ENCODE data around the gene SYNPR.

Gene SYNPR

DNA sequence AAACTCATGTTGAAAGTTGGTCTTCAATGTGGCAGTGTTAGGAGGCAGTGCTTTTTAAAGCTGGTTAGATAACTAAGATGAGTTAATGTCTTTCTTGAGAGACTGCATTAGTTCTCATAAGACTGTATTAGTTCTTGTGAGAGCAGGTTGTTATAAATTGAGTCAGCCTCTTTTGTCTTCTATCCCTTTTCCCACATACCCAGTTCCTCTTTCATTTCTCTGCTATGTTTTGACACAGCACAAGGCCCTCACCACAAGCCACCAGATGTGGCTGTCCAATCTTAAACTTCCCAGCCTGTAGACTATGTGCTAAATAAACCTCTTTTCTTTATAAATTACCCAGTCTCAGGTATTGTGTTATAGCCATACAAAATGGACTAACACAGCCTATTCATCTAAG, 279.8 kb downstream of the SYNPR start:
- no peak for DNase-seq (ENCODE audit: low spot score)

DNA sequence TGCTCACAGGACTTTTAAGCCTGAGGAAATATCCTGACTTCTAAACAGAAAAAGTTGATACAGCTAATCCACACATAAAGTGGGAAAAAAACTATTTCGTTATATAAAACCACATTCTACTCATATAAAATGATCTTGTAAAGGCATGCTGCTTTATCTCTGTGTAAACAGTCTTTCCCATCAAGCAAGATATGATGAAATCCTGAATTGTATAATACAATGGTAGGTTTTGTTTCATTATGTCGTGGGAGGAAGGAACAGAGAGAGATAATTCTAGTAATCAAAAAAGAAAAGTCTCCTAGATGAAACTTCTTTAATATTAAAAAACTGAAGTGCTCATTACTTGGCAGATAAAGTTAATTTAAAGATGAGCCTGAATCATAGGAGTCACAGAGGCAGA, 281.8 kb downstream of the SYNPR start:
- no peak for DNase-seq (ENCODE audit: low spot score)

DNA sequence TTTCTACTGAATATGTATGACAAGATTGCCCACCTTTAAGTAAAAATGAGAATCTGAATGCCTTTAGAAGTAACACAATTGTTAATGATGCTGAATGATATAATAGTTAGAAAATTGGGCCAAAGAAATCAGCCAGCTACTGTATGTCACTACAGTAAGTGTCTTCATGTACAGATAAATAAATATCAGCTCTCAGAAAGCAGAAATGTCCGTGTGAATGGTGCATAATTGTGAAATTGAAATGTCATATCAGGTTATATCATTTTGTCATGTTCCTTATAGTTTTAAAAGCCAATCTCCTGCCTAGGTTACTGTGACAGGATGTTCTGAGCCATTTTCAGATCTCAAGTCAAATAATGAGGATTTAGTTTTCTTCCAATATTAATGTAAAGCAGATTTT, 283.8 kb downstream of the SYNPR start:
- no peak for DNase-seq (ENCODE audit: low spot score)

DNA sequence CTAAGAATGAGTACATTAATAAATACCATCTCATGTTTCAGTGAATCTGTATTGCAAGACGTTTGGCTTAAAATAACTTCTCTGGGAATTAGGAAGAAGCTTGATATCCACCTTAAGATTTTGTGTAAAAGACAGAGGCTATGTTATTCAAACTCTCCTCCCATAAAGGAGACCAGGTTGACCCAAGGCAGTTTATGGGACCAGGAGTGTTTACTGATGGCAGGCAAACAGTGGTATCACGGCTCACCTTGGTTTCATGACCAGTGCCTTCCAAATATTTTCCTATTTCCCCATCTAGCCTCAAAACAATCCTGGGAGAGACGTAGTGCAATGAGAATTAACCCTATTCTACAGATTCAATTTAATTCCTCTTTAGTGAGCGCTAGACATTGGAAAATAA, 284.2 kb downstream of the SYNPR start:
- DNase-seq (ENCODE audit: low spot score): no peak

DNA sequence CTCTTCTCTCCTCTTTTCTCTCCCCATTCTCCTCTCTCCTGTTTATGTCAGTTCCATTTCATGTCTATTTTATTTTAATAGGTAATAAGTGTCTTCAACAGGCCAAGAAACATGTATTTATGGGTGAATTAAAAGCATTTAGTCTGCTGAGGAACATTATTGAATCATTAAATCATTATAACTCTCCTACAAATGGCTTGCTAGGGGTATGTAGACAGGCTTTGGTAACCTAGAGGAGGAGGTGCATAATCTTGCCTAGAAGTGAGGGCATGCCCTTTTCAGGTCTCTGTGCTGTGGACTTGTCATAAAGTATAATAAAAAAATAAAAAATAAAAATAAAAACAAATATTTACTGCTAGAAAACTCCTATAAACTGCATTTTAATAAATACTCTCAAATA, 285.5 kb downstream of the SYNPR start:
- DNase-seq (ENCODE audit: low spot score): no peak

DNA sequence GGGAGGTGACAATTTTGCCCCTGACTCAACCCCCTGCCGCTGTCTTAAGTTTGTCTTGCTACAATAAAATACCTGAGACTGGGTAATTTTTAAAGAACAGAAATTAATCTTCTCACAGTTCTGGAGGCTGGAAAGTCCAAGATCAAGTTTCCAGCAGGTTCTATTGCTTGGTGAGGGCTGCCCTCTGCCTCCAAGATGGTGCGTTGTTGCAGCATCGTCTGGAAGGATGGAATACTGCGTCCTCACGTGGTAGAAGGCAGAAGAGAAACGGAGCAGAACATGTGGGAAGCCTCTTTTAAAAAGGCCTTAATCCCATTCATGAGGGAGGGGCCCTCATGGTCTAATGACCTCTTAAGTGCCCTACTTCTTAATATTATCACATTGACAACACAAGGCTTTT, 287.1 kb downstream of the SYNPR start:
- DNase-seq (ENCODE audit: low spot score): no peak

DNA sequence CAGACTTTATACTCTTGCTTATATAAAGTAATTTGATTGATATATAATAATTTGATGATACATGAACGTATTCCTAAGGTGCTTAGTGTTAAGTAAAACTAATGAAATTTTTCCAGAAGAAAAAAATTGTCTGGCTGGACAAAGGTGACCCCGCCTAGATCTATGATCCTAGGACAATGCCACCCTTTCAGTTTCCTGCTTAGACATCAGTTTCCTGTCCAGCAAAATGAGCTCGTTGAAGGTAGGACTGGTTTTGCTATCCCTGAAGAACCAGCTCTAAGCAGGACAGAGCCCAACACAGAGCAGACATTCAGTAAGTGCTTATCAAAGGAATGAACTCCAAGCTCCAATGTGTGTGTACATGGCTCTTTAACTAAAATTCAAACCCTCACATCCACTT, 293.6 kb downstream of the SYNPR start:
- no peak for DNase-seq (ENCODE audit: low spot score)

DNA sequence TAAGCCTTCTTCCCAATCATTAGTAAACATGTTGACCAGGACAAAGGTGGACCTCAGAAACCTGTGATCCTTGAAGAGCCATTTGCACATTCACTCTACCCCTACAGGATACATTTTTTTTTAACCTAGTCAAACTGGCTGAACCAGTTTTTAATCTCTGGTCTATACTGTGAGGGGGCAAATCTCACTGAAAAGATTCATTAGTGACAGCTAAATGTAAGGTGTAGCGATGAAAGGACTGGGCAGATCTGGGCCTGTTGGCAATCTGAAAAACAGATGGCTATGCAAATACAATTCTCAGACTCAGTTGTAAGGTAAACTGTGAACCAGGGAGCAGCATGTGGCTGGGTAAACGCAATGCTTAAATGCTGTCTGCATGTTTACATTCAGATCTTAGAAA, 298.7 kb downstream of the SYNPR start:
- no peak for DNase-seq (ENCODE audit: low spot score)

DNA sequence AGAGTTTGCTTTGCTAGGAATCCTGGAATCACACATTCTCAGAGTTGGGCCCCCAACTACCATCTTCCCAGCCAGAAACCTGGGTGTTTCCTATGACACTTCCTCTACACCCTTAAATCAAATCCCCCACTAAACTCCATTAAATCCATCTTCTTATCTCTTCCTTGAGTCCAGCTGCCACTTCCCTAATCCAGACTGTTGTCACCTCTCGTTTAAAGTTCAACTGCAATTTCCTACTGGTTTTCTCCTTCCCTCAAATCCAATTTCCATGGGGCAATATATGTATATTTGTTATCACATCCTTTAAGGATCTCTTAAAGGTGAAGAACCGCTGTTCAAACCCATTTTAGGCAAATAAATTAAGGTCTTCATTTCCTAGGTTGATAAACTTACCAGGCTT, 300.8 kb downstream of the SYNPR start:
- DNase-seq (ENCODE audit: low spot score): no peak

DNA sequence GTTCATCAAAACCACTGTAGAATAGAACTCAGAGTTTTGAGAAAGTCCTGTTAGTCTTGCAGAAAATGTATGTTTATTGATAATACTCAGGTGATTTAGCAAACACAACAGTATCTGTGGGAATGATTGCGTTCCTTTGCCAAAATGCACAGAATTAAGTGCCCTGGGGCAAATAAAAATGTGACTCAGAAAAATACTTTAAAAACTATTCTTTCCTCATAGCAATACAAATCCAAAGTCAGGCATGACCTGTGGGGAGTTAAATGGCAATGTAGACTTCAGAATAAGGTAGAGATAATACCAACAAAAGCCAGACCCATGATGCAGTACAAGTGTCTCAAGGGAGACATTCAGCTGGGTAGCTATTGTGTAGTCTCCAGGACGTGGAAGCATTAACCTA, 302.0 kb downstream of the SYNPR start:
- DNase-seq (ENCODE audit: low spot score): no peak

DNA sequence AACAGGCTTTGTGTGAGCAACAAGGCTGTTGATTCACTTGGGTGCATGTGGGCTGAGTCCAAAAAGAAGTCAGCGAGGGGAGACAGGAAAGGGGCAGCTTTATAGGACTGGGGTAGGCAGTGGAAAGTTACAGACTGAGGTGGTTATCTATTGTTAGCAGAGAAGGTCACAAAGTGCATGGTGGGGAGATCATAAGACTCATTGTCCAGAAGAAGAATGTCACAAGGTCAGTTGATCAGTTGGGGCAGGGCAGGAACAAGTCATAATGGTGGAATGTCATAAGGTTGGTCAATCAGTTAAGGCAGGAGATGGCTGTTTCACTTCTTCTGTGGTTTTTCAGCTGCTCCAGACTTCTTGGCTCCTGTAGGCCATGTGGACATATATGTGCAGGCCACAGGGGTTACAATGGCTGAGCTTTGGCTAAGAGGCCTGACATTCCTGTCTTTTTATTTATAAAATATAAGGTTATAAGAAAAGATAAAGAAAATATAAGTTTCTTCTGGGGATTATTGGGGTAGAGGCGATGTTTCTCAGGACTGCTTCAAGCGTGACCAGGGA, 304.9 kb downstream of the SYNPR start:
- DNase-seq (ENCODE audit: low spot score): no peak

DNA sequence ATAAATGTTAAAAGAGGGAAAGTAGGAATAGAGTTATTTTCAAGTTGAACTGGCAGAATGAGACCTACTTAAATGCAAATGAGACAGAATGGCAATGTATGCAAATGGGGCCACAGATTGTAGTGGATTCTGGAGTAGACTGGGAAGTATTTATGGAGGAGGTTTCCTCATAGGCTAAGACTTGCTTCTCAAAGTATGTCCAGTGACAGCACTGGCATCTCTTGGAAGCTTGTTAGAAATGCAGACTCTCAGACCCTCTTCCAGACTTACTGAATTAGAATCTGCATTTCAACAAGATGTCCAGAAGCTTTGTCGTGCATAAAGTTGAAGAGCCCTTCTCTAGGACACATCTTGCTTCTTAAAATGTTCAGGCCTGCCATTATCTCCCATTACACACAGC, 306.6 kb downstream of the SYNPR start:
- no peak for DNase-seq (ENCODE audit: low spot score)

DNA sequence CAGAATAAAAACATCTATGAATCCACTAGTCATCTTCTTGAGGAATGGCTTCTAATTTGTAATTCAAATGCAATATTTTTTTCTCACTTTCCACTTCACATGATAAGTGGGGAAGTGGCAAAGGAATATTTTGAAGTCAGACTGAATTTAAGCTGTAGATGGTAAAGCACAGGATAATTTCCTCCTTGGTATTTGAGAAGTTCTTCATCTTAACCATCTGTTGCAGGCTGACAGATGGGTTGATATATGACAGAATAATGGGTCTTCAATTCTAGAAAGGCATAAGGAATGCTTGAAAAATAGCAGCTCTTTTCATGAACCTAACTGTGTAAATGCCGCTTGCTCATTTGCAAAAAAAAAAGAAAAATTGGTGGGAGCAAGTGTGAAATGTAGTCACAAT, 307.8 kb downstream of the SYNPR start:
- DNase-seq (ENCODE audit: low spot score): no peak

DNA sequence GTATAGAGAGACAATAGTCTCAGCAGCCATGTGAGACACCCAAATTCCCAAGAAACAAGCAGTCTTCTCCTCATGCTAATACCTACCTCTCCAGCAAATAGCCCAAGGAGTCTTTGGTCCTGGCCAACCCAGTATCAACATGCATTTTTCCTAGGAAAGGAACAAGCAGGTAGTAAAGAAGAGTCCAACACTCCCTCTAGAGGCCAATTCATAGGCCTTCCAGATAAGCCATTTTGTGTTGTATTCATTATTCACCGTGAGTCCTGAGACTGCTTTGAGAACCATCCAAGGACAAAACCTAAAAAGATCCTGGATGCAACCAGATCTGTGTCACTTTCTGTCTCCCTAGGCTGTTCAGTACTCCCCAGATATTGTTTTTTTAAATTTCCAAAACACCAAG, 310.8 kb downstream of the SYNPR start:
- DNase-seq (ENCODE audit: low spot score): no peak

DNA sequence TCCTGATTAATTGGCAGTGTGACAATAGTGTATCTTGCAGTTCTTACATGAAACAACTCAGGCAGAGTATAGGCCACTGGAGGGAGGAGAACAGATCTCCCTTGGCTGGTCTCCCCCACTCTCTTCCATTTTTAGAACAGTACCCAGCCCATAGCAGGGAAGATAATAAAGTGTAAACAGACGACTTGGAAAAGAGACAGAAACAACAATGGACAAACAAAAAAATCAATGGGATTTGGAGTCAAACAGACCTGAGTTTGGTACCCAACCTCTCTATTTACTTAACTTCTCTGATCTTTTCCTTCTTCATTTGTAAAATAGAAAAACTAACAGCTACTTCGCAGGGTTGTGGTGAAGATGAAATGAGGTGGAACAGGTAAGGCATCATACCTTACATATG, 315.7 kb downstream of the SYNPR start:
- DNase-seq (ENCODE audit: low spot score): no peak

DNA sequence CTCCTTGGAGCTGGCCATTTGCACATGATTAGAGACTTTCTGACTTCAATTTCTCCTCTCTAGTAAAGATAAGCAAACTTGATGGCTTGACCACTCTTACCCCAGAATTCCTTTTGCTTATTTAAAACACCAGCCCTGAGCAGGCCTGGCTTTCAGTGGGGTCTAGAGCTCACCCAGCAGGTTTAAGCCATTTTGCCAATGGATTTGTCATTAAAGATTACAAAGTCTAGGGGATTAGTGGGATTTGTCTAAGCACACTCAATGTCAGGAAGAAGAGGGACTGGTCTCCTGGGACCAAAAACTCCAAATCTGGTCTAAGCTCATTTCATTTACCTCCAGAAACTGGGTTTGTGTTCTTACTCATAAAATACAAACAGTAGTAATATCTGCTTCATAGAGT, 317.1 kb downstream of the SYNPR start:
- DNase-seq (ENCODE audit: low spot score): no peak

DNA sequence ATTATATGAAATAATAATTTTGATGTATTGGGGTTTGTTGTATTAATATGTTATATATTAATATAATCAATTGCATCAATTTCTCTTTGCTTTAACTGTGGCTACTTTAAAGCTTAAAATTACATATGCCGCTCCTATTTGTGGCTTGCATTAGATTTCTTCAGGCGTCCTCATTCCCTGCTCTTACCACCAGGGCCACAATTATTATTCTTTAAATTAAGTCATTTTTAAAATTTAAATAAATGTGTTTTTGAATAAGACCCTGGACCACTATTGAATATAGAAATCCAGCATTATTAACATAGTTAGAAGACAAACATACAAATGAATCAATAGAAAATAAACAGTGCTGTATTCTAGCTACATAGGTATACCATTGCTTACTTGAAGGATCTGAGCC, 318.9 kb downstream of the SYNPR start:
- no peak for DNase-seq (ENCODE audit: low spot score)

DNA sequence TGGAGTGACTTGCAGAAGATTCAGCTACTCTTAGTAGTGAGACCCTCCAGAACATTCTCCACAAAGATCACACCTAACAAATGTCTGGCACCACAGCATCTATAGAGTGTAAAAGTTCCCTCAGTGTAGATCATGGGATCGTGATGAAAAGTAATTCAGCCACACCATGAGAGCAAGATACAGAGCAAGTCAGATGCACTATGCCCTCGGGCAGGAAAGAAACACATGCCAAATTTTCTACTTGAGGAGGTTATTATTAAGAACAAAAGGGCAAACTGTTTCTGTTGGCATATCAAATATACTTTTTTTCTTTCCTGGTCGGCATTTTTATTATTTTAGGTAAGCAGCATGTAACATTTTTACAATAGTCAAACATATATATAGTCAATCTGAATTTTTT, 329.6 kb downstream of the SYNPR start:
- DNase-seq (ENCODE audit: low spot score): no peak

DNA sequence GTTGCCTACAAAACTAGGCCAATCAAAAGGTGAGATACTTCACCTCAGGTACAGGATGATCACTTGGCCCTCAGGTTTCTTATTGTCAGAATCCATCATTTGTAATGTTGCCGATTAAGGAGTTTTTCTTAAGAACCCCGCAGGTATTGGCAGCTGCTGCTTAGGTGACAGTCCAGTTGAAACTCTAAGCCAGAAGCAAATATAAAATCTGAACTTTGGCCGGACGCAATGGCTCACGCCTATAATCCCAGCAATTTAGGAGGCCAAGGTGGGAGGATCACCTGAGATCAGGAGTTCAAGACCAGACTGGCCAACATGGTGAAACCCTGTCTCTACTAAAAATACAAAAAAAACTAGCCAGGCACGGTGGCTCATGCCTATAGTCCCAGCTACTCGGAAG, 331.3 kb downstream of the SYNPR start:
- no peak for DNase-seq (ENCODE audit: low spot score)

DNA sequence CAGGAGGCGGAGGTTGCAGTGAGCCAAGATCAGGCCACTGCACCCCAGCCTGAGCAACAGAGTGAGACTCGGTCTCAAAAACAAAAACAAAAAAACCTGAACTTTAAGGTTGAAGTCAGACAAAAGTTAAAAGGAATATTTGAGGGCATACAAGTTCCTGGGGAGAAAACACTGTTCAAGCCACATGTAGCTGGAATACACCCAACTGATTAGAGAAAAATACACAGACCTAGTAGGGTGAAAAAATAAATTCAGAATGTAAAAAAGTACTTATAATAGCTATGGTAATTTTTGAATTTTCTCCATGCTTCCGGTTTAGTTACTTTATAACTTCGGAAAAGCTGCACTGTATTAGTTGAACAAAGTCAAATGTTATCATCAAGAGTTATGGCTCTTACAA, 331.7 kb downstream of the SYNPR start:
- no peak for DNase-seq (ENCODE audit: low spot score)

DNA sequence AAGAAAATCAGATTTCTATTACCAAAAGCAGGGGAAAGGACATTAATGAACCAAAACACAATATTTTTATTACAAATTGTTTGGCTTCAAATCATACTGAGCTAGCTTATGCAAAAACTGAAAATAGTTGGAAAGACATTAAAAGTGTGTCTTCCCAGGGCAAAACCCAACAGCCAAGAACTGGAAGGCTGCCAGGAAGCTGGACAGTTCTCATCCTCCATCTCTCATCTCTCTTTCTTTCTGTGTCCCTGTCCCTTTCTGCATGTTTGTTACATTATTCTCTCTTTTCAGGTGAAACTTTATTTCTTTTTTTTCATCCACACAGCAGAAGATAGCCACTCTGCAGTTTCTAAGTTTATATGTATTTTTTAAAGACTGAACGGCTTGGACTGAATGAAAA, 333.3 kb downstream of the SYNPR start:
- DNase-seq (ENCODE audit: low spot score): no peak

DNA sequence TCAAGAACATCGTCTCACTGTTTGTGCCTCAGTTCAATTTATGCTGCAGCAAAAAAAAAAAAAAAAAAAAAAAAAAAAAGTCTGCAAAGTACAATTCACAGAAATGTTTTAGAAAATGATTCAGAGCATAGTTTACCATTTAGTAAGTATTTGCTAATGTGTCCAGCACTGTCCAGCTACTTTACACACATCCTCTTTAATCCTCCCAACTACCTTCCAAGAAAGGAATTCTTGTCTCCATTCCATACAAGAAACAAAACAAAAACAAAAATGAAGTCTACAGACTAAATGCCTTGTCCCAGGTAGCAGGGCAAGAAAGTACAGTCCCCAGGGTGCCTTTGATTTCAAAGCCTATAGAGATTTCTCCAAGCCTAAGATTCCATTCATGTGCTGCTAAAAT, 335.5 kb downstream of the SYNPR start:
- no peak for DNase-seq (ENCODE audit: low spot score)

DNA sequence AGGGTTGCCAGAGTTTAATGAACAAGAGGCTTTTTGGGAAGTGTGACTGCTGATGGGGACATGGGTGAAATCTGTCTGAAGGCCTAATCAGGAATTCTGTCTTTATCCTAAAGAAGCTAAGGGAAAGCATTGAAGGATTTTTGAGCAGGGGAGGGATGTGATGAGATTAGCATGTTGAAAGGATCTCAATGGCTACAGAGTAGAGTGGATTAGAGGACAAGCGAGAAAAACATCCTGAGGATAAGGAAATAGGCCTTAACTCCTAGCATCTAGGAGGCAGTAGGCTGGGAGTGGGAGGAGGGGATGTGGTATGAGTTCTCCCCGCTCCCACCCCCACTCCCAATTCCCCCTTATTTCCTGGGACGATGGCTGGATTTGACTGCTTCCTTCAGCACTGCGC, 339.3 kb downstream of the SYNPR start:
- DNase-seq (ENCODE audit: low spot score): no peak

DNA sequence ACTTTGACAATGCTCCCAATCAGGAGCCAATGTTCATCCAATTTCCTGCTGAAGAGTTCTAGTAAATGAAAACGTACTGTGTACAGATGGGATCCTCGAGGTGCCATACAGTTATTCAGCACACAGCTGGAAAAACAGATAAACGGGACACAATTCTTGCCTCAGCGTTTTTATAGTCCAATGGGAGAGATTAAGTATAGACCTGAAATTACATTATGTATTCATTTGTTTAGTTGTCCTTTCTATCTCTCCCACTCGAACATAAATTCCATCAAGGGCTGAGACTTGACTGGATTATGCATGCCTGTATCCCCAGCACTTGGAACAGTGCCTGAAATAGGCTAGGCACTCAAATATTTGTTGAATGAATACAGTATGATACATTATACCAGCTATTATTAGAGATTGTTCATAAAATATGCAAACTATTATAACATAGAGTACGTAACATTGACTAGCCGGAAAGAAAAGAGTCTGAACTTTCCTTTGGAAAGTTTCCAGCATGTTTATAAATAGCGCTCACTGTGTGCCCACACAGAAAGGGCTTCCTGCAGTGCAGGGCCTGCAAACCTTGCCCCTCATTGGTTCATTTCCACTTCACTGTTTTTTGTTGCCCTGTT, 346.9 kb downstream of the SYNPR start:
- DNase-seq (ENCODE audit: low spot score): no peak

DNA sequence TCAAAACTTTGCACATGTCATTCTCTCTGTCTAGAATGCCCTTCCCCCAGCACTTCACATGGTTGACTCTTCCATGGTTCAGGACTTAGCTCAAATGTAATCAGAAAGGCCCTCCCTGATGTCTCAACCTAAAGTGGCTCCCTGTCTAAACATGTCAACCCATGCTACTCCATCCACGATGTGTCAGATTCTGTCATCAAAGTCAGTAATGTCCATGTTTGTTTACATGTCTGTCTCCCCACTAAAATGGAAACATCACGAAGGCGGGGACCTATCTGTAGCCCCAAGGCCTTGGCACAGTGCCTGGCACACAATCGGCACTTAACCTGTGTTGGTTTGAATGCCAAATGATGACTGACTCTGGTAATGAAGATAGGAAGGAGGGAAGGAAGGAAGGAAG, 353.6 kb downstream of the SYNPR start:
- DNase-seq (ENCODE audit: low spot score): no peak

Measured in CD4-positive, alpha-beta T cell treated with Interleukin-2 at 100 ng/mL for 4 hours (primary cell).